Smooth muscle cell (in vitro differentiated cells): Measurements from ENCODE around the gene CUEDC1. TPM values are rescaled to one million over a fixed set of nuclear protein-coding genes. Genes with fewer than 3 reads are reported as not detected.
A peak's percentile ranks its signal among the peaks of the same experiment; 100 is the strongest.

Source experiments
- DNase-seq: peaks from one replicate; lab custom pipeline; 2025; ENCODE audit not compliant: unreplicated experiment; lab: John Stamatoyannopoulos, UW
- H2AFZ ChIP-seq: fragments of 200-600 bp; sonication (generic); 2 replicates; pipeline ENCODE4 v1.6.0; 2016; ENCODE audit warnings: antibody characterized with exemption, low read depth, mild to moderate bottlenecking
- H3F3A ChIP-seq: fragments of 200-600 bp; sonication (generic); 2 replicates; pipeline ENCODE4 v1.6.0; 2017; ENCODE audit warnings: antibody characterized with exemption, low read depth
- H3K27ac ChIP-seq: fragments of 200-600 bp; sonication (generic); 2 replicates; pipeline ENCODE4 v1.5.1; 2016; ENCODE audit warnings: low read depth, mild to moderate bottlenecking
- H3K27me3 ChIP-seq: fragments of 200-600 bp; sonication (generic); 2 replicates; pipeline ENCODE4 v1.6.1; 2016; ENCODE audit warnings: low read depth, mild to moderate bottlenecking
- H3K36me3 ChIP-seq: fragments of 200-600 bp; sonication (generic); 2 replicates; pipeline ENCODE4 v1.5.1; 2016; ENCODE audit warnings: low read depth
- H3K4me1 ChIP-seq: fragments of 200-600 bp; sonication (generic); 2 replicates; pipeline ENCODE4 v1.5.1; 2016; ENCODE audit warnings: low read depth
- H3K4me2 ChIP-seq: fragments of 200-600 bp; sonication (generic); 2 replicates; pipeline ENCODE4 v1.6.0; 2016; ENCODE audit warnings: mild to moderate bottlenecking
- H3K4me3 ChIP-seq: fragments of 200-600 bp; sonication (generic); 2 replicates; pipeline ENCODE4 v1.5.1; 2016; ENCODE audit warnings: mild to moderate bottlenecking
- H3K79me2 ChIP-seq: fragments of 200-600 bp; sonication (generic); 2 replicates; pipeline ENCODE4 v1.6.0; 2016; ENCODE audit warnings: low read depth, mild to moderate bottlenecking
- H3K9ac ChIP-seq: fragments of 200-600 bp; sonication (generic); 2 replicates; pipeline ENCODE4 v1.6.0; 2016; ENCODE audit warnings: low read depth
- H3K9me3 ChIP-seq: fragments of 200-600 bp; sonication (generic); replicated peaks from 2 replicates; pipeline ENCODE4 v1.5.1; 2016; ENCODE audit warnings: low read depth
- H4K20me1 ChIP-seq: fragments of 200-600 bp; sonication (generic); 2 replicates; pipeline ENCODE4 v1.6.0; 2016; ENCODE audit warnings: low read depth
- WGBS: methylation state at CpG from one replicate; pipeline ENCODE4 v1.1.7; 2016; ENCODE audit warnings: low lambda C conversion rate; 5-methylcytosine and 5-hydroxymethylcytosine counted together
- polyA plus RNA-seq: library from polyadenylated mRNA; unstranded; fragments of >200 nt; fragmentation: Nextera tagmentation; extraction: Ambion mirVana; gene quantifications from 2 replicates; pipeline ENCODE4 v1.2.1, GENCODE V29; 2016
- total RNA-seq: library from RNA; depleted of rRNA; stranded (reverse); fragments of >200 nt; gene quantifications from 2 replicates; pipeline ENCODE4 v1.2.3, GENCODE V29; 2014
- TF ChIP-seq, protein P1 (sequence below): fragments of 200-600 bp; sonication (generic); IDR thresholded peaks from 2 replicates; pipeline ENCODE4 v1.5.1; 2017; ENCODE audit warnings: borderline replicate concordance, mild to moderate bottlenecking, antibody characterized with exemption; ENCODE audit not compliant: insufficient read depth, poor library complexity, severe bottlenecking

Gene CUEDC1
- total and polyA plus RNA-seq, 2 experiments from 2014 or later: 11.1 to 11.7 TPM

DNA sequence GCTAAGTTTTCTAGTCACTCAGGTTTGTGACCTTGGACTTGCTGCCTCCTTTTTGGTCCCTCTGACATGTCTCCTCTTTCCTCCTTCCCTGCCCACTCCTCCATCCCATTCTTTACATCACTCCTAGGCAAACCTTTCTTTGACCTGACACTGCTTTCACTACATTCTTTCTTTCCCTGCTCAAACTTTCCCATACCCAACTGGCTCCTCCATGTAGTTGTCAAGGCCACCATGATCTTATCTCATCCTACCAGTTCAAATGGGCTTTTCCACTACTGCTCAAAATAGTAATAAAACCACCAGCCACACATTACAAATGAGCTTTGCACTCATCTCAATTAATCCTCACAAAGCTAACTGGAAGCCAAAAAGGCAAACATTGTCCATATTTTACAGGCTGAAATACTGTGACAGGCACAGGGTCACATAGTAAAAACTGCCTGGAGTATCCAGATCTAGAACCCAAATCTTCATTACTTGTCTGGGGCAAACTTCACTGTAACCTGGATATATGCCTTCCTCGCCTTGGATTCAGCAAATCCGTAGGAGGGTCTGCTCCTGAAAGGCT, 119.8 kb downstream of the CUEDC1 start:
- no peaks in the 10 kb centered on the region for H3K27me3 ChIP-seq
- peaks cover 9% of the 10 kb centered on the region for H3K4me1 ChIP-seq
- H3K4me2 ChIP-seq: no peak overlapping the region
- H3K9ac ChIP-seq: no peak overlapping the region
- H3K27ac ChIP-seq: no peak overlapping the region
- H3K9me3 ChIP-seq: no peaks in the 10 kb centered on the region
- no peaks in the 10 kb centered on the region for H3K79me2 ChIP-seq
- 88% methylated on average over 2 of the region's 2 CpGs for WGBS
- H3F3A ChIP-seq: peaks cover 6% of the 10 kb centered on the region
- H3K36me3 ChIP-seq: peaks cover 9% of the 10 kb centered on the region
- no peaks in the 10 kb centered on the region for H4K20me1 ChIP-seq
- TF ChIP-seq, protein P1, sequence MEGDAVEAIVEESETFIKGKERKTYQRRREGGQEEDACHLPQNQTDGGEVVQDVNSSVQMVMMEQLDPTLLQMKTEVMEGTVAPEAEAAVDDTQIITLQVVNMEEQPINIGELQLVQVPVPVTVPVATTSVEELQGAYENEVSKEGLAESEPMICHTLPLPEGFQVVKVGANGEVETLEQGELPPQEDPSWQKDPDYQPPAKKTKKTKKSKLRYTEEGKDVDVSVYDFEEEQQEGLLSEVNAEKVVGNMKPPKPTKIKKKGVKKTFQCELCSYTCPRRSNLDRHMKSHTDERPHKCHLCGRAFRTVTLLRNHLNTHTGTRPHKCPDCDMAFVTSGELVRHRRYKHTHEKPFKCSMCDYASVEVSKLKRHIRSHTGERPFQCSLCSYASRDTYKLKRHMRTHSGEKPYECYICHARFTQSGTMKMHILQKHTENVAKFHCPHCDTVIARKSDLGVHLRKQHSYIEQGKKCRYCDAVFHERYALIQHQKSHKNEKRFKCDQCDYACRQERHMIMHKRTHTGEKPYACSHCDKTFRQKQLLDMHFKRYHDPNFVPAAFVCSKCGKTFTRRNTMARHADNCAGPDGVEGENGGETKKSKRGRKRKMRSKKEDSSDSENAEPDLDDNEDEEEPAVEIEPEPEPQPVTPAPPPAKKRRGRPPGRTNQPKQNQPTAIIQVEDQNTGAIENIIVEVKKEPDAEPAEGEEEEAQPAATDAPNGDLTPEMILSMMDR: no peak
- no peak for DNase-seq
- no peak overlapping the region for H2AFZ ChIP-seq
- H3K4me3 ChIP-seq: no peak overlapping the region

GRCh38 chr17:57834146-57834741, 121.0 kb downstream of the CUEDC1 start:
- Histone ChIP-seq H3K4me2 (no peak overlapping the region), H2AFZ (no peak overlapping the region), H3F3A (peaks cover 6% of the 10 kb centered on the region), H4K20me1 (no peaks in the 10 kb centered on the region), H3K79me2 (no peaks in the 10 kb centered on the region), H3K4me1 (peaks cover 9% of the 10 kb centered on the region), H3K9ac (no peak overlapping the region), H3K9me3 (no peaks in the 10 kb centered on the region), H3K27me3 (no peaks in the 10 kb centered on the region), H3K36me3 (peaks cover 3% of the 10 kb centered on the region), H3K27ac (no peak overlapping the region), H3K4me3 (no peak overlapping the region)
- TF ChIP-seq, protein P1: no peak
- WGBS: 71% methylated on average over 13 of the region's 13 CpGs
- no peak for DNase-seq

- Histone ChIP-seq H3K79me2 (no peaks in the 10 kb centered on the region), H3K9me3 (no peaks in the 10 kb centered on the region), H3K4me2 (peak overlapping the region; percentile 90), H3K27ac (peak overlapping the region; percentile 30), H3K9ac (no peak overlapping the region), H3F3A (peaks cover 6% of the 10 kb centered on the region), H3K4me1 (peaks cover 9% of the 10 kb centered on the region), H2AFZ (peak overlapping the region; percentile 61), H3K4me3 (peak overlapping the region; percentile 59), H4K20me1 (no peaks in the 10 kb centered on the region), H3K27me3 (no peaks in the 10 kb centered on the region), H3K36me3 (no peaks in the 10 kb centered on the region)
- 9% methylated on average over 13 of the region's 13 CpGs for WGBS
- peak; percentile 67 for DNase-seq
- TF ChIP-seq, protein P1: peak; percentile 96
These were observed 121.9 kb downstream of the CUEDC1 start for GRCh38 chr17:57833179-57833939.
